Suprapubic skin (tissue), 4 donors: ENCODE results near the gene AAK1. TPM values are rescaled to one million over a fixed set of nuclear protein-coding genes. Genes with fewer than 3 reads are reported as not detected.

Experiments used
- DNase-seq, 2 donors: peaks; one replicate each; pipeline ENCODE4 v3.0.0-alpha.2; 2019; ENCODE audit warnings: low spot score in 2 of 2
- H3K27ac ChIP-seq: fragments of 200-600 bp; sonication (generic); one replicate; pipeline ENCODE4 v1.5.1; 2019
- H3K27me3 ChIP-seq: fragments of 200-600 bp; sonication (generic); one replicate; pipeline ENCODE4 v1.5.1; 2019
- H3K36me3 ChIP-seq: fragments of 200-600 bp; sonication (generic); one replicate; pipeline ENCODE4 v1.5.1; 2019
- H3K4me1 ChIP-seq: fragments of 200-600 bp; sonication (generic); one replicate; pipeline ENCODE4 v1.5.1; 2019
- H3K4me3 ChIP-seq: fragments of 200-600 bp; sonication (generic); one replicate; pipeline ENCODE4 v1.5.1; 2019; ENCODE audit warnings: mild to moderate bottlenecking
- H3K9me3 ChIP-seq: fragments of 200-600 bp; sonication (generic); one replicate; pipeline ENCODE4 v1.5.1; 2019
- EP300 ChIP-seq: sonication (generic); formaldehyde crosslinking; IDR thresholded peaks from one replicate; pipeline ENCODE4 v1.6.1; 2017; ENCODE audit warnings: antibody characterized with exemption
- POLR2A ChIP-seq, 2 donors: fragments of 450-650 bp; IDR thresholded peaks; one replicate each; pipeline ENCODE4 v1.6.1; 2017; ENCODE audit warnings: antibody characterized with exemption in 2 of 2, mild to moderate bottlenecking in 2 of 2, moderate library complexity in 2 of 2
- POLR2AphosphoS5 ChIP-seq, 3 donors: sonication (generic); formaldehyde crosslinking; IDR thresholded peaks; one replicate each; pipeline ENCODE4 v1.6.1; 2017; ENCODE audit warnings: antibody characterized with exemption in 3 of 3
- WGBS: methylation state at CpG from one replicate; pipeline ENCODE4 v1.1.5; 2018; 5-methylcytosine and 5-hydroxymethylcytosine counted together
- total RNA-seq, 4 donors: library from RNA; depleted of rRNA; stranded (reverse); fragments of >200 nt; gene quantifications; one replicate each; pipeline ENCODE4 v1.1.0, GENCODE V29; 2016
- TF ChIP-seq, protein P1 (sequence below), 2 donors: fragments of 200-600 bp in 1 of 2; fragments of 450-650 bp in 1 of 2; sonication (generic) in 1 of 2; IDR thresholded peaks; one replicate each; pipeline ENCODE4 v1.5.1; 2016 to 2019; ENCODE audit warnings: antibody characterized with exemption in 2 of 2, mild to moderate bottlenecking in 1 of 2, moderate library complexity in 1 of 2

The AAK1 gene
- total RNA-seq, 4 donors from 2014 or later: 26.4 to 48.4 (median 32.7) TPM

DNA sequence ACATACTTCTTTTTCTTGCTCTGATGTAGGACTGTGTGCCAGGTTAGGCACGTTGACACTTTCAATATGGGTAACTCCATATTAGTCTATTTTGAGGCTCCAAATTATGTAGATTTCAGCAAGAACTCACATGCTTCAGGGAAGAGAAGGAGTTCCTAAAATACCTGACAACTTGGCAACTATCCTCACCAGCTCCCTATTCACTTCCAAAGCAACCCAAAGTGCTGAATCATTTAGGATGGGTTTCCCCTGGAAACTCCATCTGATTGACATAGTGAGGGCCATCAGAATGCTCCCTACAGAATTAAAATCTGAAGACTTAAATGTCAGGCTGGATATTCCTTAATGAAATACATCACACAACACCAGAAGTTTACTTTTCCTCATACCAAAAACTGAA is 173.8 kb downstream of the AAK1 start:
- Histone ChIP-seq H3K9me3 (no peaks in the 10 kb centered on the region), H3K4me1 (peaks cover 7% of the 10 kb centered on the region), H3K4me3 (no peak overlapping the region), H3K36me3 (peaks cover 8% of the 10 kb centered on the region), H3K27me3 (no peaks in the 10 kb centered on the region), H3K27ac (peak overlapping the region; percentile 39)
- WGBS: 59% methylated on average over 1 of the region's 1 CpG
- DNase-seq: no peak
- TF ChIP-seq POLR2A (IDR thresholded peaks at IDR 0.05) (no peak), EP300 (no peak), POLR2AphosphoS5 (IDR thresholded peaks at IDR 0.05) (no peak)
- TF ChIP-seq, protein P1, sequence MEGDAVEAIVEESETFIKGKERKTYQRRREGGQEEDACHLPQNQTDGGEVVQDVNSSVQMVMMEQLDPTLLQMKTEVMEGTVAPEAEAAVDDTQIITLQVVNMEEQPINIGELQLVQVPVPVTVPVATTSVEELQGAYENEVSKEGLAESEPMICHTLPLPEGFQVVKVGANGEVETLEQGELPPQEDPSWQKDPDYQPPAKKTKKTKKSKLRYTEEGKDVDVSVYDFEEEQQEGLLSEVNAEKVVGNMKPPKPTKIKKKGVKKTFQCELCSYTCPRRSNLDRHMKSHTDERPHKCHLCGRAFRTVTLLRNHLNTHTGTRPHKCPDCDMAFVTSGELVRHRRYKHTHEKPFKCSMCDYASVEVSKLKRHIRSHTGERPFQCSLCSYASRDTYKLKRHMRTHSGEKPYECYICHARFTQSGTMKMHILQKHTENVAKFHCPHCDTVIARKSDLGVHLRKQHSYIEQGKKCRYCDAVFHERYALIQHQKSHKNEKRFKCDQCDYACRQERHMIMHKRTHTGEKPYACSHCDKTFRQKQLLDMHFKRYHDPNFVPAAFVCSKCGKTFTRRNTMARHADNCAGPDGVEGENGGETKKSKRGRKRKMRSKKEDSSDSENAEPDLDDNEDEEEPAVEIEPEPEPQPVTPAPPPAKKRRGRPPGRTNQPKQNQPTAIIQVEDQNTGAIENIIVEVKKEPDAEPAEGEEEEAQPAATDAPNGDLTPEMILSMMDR (IDR thresholded peaks at IDR 0.05): no peak

DNA sequence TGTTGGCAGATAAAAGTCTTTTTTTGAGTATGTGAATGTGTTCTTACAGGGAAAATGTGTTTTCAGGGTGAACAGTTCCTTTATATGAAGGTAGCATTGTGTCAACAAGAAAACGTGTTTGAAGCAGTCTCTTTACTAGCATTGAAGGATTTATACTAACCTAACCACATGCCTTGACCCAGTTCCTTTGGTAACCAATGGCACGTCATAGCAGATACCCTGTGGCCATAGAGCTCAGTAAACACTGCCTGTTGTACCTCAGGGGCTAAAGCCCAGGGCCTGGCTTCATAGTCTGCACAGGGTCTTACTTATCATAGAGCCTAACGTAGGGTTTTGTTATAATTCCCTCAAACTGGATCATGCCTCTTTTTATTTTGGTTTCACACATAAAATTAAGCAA is 174.2 kb downstream of the AAK1 start:
- no peaks in the 10 kb centered on the region for H3K27me3 ChIP-seq
- no peak for DNase-seq
- H3K4me3 ChIP-seq: no peak overlapping the region
- H3K9me3 ChIP-seq: no peaks in the 10 kb centered on the region
- H3K27ac ChIP-seq: peak overlapping the region; percentile 39
- TF ChIP-seq POLR2AphosphoS5 (IDR thresholded peaks at IDR 0.05) (no peak), POLR2A (IDR thresholded peaks at IDR 0.05) (no peak), EP300 (no peak)
- TF ChIP-seq, protein P1 (IDR thresholded peaks at IDR 0.05): no peak
- peaks cover 8% of the 10 kb centered on the region for H3K36me3 ChIP-seq
- peaks cover 7% of the 10 kb centered on the region for H3K4me1 ChIP-seq
- 60% methylated on average over 3 of the region's 3 CpGs for WGBS

DNA sequence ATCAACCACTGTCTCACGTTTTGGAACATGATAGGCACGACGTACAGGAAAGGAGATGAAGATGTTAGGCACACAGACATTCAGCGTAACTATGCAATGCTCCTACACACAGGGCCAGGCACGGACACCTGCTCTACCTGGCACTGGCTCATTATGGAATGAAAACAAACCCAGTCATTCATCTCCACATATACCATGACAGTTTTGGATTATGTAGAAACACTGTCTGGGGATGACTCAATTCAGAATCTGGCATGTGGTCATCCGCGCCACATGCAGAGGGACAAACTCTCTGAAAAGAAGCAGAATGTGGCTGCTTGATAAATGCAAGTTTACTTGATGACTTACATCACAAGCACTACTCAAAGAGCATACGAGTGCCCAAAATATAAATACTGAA is 176.8 kb downstream of the AAK1 start:
- Histone ChIP-seq H3K4me1 (peaks cover 7% of the 10 kb centered on the region), H3K36me3 (peaks cover 8% of the 10 kb centered on the region), H3K4me3 (no peak overlapping the region), H3K27ac (no peak overlapping the region), H3K27me3 (no peaks in the 10 kb centered on the region), H3K9me3 (no peaks in the 10 kb centered on the region)
- 82% methylated on average over 8 of the region's 8 CpGs for WGBS
- no peak for DNase-seq
- TF ChIP-seq POLR2A (IDR thresholded peaks at IDR 0.05): no peak
- TF ChIP-seq, protein P1 (IDR thresholded peaks at IDR 0.05): no peak

DNA sequence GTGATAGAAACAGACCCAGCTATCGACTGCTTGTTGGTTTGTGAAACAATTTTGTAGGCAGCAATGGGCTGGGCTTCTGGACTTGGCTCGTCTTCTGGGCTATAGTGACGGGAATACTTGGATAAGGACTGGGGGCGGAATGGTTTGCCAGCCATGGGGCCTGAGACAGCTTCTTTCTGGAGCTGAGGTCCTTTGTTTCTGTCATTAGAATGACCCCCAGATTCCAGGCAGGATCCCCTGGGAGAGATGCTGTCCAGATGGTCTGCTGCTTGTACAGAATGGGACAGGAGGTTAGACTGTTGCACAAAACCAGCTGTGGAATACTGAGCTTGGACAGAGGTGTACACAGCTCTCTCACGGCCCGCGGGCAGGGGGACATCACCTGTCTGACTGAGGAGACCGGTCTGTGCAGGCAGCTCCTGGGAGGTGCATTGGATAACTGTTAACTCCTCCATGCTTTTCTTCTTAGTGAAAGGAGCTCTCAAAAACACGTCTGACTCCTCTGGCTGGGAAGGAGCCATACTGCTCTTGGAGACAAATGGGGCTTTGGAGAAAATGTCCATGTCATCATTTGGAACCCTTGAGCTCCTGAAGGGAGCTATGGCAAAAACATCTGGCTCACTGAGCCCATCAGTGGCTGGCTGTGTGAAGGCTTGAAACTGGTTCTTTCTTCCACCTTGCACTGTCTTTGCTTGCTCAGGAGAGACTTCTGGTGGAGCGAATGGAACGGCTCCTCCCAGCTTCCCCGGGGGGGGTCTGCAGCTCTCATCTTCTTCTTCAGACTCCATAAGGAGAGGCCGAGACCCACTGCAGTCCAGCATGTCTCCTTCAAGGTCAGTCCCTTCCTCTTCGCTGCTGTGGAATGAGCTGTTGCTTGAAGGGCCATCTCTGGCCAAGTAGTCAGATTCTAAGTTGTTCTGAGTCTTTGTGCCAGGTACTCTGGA is 177.8 kb downstream of the AAK1 start:
- Histone ChIP-seq H3K4me3 (no peak overlapping the region), H3K27ac (peak overlapping the region; percentile 49), H3K27me3 (no peaks in the 10 kb centered on the region), H3K9me3 (no peaks in the 10 kb centered on the region), H3K4me1 (peaks cover 7% of the 10 kb centered on the region), H3K36me3 (peaks cover 8% of the 10 kb centered on the region)
- TF ChIP-seq, protein P1 (IDR thresholded peaks at IDR 0.05): no peak
- no peak for TF ChIP-seq EP300
- TF ChIP-seq POLR2A (IDR thresholded peaks at IDR 0.05): no peak
- TF ChIP-seq POLR2AphosphoS5 (IDR thresholded peaks at IDR 0.05): no peak
- WGBS: 74% methylated on average over 14 of the region's 14 CpGs
- peak; percentile 66 to 85 for DNase-seq

DNA sequence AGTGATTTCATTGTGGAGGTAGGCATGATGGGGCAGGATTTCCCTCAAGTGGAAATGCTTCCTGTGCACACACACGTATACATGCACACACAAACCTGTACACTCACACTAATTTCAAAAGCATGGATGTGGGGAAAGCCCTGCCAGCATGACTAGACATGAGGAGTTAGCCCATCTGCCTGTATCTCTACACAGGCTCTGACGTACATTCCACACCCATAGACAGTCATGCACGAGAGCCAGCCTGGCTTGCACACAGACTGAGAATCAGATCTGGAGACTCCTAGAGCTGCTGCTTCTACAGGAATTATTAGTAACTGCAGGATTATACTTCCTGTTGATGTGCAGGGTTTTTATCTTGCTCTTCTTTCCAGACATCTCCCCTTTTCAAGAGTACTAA is 179.0 kb downstream of the AAK1 start:
- peaks cover 8% of the 10 kb centered on the region for H3K36me3 ChIP-seq
- no peak for TF ChIP-seq EP300
- TF ChIP-seq, protein P1 (IDR thresholded peaks at IDR 0.05): peak in 1 of 2 donors; percentile 29
- no peak for TF ChIP-seq POLR2A (IDR thresholded peaks at IDR 0.05)
- peak in 2 of 3 donors; percentile 25 to 76 for TF ChIP-seq POLR2AphosphoS5 (IDR thresholded peaks at IDR 0.05)
- H3K4me3 ChIP-seq: no peak overlapping the region
- peaks cover 7% of the 10 kb centered on the region for H3K4me1 ChIP-seq
- peak overlapping the region; percentile 49 for H3K27ac ChIP-seq
- peak in 1 of 2 donors; percentile 72 for DNase-seq
- H3K9me3 ChIP-seq: no peaks in the 10 kb centered on the region
- H3K27me3 ChIP-seq: no peaks in the 10 kb centered on the region
- WGBS: 51% methylated on average over 3 of the region's 3 CpGs
